Liver (tissue), 9 donors: ENCODE measurements around the gene FMN2. TPM values are rescaled to one million over a fixed set of nuclear protein-coding genes. Genes with fewer than 3 reads are reported as not detected.

ENCODE experiments used
- DNase-seq: peaks from one replicate; pipeline ENCODE4 v3.0.0-alpha.2; 2017; ENCODE audit warnings: low spot score
- H3K27ac ChIP-seq, 2 donors: one replicate each; pipeline ENCODE4 v1.7.0; 2013; ENCODE audit warnings: inconsistent platforms in 2 of 2, low read length in 2 of 2, control low read depth in 1 of 2, low read depth in 1 of 2, mild to moderate bottlenecking in 1 of 2
- H3K27me3 ChIP-seq, 4 donors: one replicate each; pipeline versions ENCODE4 v1.6.1 to v1.7.0; 2013; ENCODE audit warnings: low read length in 3 of 4, inconsistent platforms in 1 of 4, mild to moderate bottlenecking in 1 of 4, moderate library complexity in 1 of 4; ENCODE audit not compliant: control insufficient read depth in 4 of 4, insufficient read depth in 4 of 4
- H3K36me3 ChIP-seq, 4 donors: one replicate each; pipeline versions ENCODE4 v1.6.1 to v1.7.0; 2013; ENCODE audit warnings: low read length in 3 of 4, mild to moderate bottlenecking in 3 of 4, low read depth in 1 of 4, moderate library complexity in 1 of 4; ENCODE audit not compliant: control insufficient read depth in 4 of 4, insufficient read depth in 3 of 4
- H3K4me1 ChIP-seq, 4 donors: one replicate each; pipeline versions ENCODE4 v1.6.1 to v1.7.0; 2013; ENCODE audit warnings: low read length in 3 of 4, mild to moderate bottlenecking in 3 of 4, moderate library complexity in 1 of 4; ENCODE audit not compliant: control insufficient read depth in 4 of 4, insufficient read depth in 4 of 4
- H3K4me3 ChIP-seq, 3 donors: one replicate each; pipeline versions ENCODE4 v1.6.1 to v1.7.0; 2013; ENCODE audit warnings: low read length in 3 of 3, control low read depth in 1 of 3, low read depth in 1 of 3, mild to moderate bottlenecking in 1 of 3
- H3K9ac ChIP-seq, 2 donors: one replicate each; pipeline ENCODE4 v1.7.0; 2013; ENCODE audit warnings: low read length in 2 of 2, mild to moderate bottlenecking in 2 of 2, moderate library complexity in 2 of 2, control low read depth in 1 of 2, low read depth in 1 of 2
- H3K9me3 ChIP-seq, 4 donors: one replicate each; pipeline versions ENCODE4 v1.6.1 to v1.7.0; 2013; ENCODE audit warnings: low read length in 3 of 4; ENCODE audit not compliant: control insufficient read depth in 4 of 4
- FOXA1 ChIP-seq: IDR thresholded peaks from 2 replicates; pipeline ENCODE4 v1.6.1; 2016; ENCODE audit warnings: antibody characterized with exemption
- FOXA2 ChIP-seq: IDR thresholded peaks from 2 replicates; pipeline ENCODE4 v1.6.1; 2016; ENCODE audit warnings: antibody characterized with exemption
- GABPA ChIP-seq, 2 donors: IDR thresholded peaks in 1 of 2; conservative IDR thresholded peaks in 1 of 2; 2 replicates each; pipeline ENCODE4 v1.6.1; 2016; ENCODE audit warnings: antibody characterized with exemption in 2 of 2, mild to moderate bottlenecking in 1 of 2, moderate library complexity in 1 of 2
- HNF4A ChIP-seq, 2 donors: conservative IDR thresholded peaks; 2 replicates each; pipeline ENCODE4 v1.6.1; 2016; ENCODE audit warnings: antibody characterized with exemption in 2 of 2, mild to moderate bottlenecking in 2 of 2
- HNF4G ChIP-seq: IDR thresholded peaks from 2 replicates; pipeline ENCODE4 v1.6.1; 2016; ENCODE audit warnings: antibody characterized with exemption
- JUND ChIP-seq, 2 donors: IDR thresholded peaks; 2 replicates each; pipeline ENCODE4 v1.6.1; 2016; ENCODE audit warnings: antibody characterized with exemption in 2 of 2
- NR2F2 ChIP-seq: IDR thresholded peaks from 2 replicates; pipeline ENCODE4 v1.6.1; 2016; ENCODE audit warnings: antibody characterized with exemption
- RAD21 ChIP-seq, 2 donors: IDR thresholded peaks; 2 replicates each; pipeline ENCODE4 v1.6.1; 2016; ENCODE audit warnings: antibody characterized with exemption in 2 of 2, mild to moderate bottlenecking in 2 of 2
- REST ChIP-seq: IDR thresholded peaks from 2 replicates; pipeline ENCODE4 v1.6.1; 2016; ENCODE audit warnings: antibody characterized with exemption, mild to moderate bottlenecking
- RXRA ChIP-seq, 2 donors: IDR thresholded peaks; 2 replicates each; pipeline ENCODE4 v1.6.1; 2017 to 2018; ENCODE audit warnings: antibody characterized with exemption in 2 of 2, mild to moderate bottlenecking in 1 of 2
- SP1 ChIP-seq: IDR thresholded peaks from 2 replicates; pipeline ENCODE4 v1.6.1; 2018; ENCODE audit warnings: antibody characterized with exemption, mild to moderate bottlenecking
- TAF1 ChIP-seq: conservative IDR thresholded peaks from 2 replicates; pipeline ENCODE4 v1.6.1; 2016; ENCODE audit warnings: antibody characterized with exemption, mild to moderate bottlenecking
- YY1 ChIP-seq: IDR thresholded peaks from 2 replicates; pipeline ENCODE4 v1.6.1; 2016; ENCODE audit warnings: antibody characterized with exemption, mild to moderate bottlenecking
- WGBS: extraction: QIAGEN DNeasy Blood & Tissue Kit; methylation state at CpG from one replicate; pipeline ENCODE4 v1.1.7; 2013; 5-methylcytosine and 5-hydroxymethylcytosine counted together
- polyA plus RNA-seq, 2 donors: library from polyadenylated mRNA; stranded (reverse) in 1 of 2; unstranded in 1 of 2; fragments of 200-250 nt in 1 of 2; fragments of >200 nt in 1 of 2; fragmentation: Nextera tagmentation in 1 of 2; extraction: Ambion mirVana in 1 of 2; gene quantifications; one replicate each; pipeline versions ENCODE4 v1.2.1 to v1.2.3, GENCODE V29; 2013 to 2015
- total RNA-seq, 2 donors: library from RNA; depleted of rRNA; stranded (reverse); fragments of >200 nt; gene quantifications; one replicate each; pipeline ENCODE4 v1.2.3, GENCODE V29; 2014
- TF ChIP-seq, protein P1 (sequence below): fragments of 150-350 bp; IDR thresholded peaks from 2 replicates; pipeline ENCODE4 v1.5.1; 2017; ENCODE audit warnings: improper control_type of control experiment, low read depth, low read length; ENCODE audit not compliant: missing input control
- TF ChIP-seq, protein P2 (sequence below): IDR thresholded peaks from 2 replicates; pipeline ENCODE4 v1.6.1; 2016; ENCODE audit warnings: antibody characterized with exemption
- TF ChIP-seq, protein P3 (sequence below): IDR thresholded peaks from 2 replicates; pipeline ENCODE4 v1.6.1; 2016; ENCODE audit warnings: antibody characterized with exemption
- donor health status: healthy.
- donor health status: healthy.
- donor health status: healthy.
- donor health status: healthy.
- donor health status: healthy.

Gene FMN2
- total and polyA plus RNA-seq, 4 donors, result 0.17 TPM; not detected in 3

DNA sequence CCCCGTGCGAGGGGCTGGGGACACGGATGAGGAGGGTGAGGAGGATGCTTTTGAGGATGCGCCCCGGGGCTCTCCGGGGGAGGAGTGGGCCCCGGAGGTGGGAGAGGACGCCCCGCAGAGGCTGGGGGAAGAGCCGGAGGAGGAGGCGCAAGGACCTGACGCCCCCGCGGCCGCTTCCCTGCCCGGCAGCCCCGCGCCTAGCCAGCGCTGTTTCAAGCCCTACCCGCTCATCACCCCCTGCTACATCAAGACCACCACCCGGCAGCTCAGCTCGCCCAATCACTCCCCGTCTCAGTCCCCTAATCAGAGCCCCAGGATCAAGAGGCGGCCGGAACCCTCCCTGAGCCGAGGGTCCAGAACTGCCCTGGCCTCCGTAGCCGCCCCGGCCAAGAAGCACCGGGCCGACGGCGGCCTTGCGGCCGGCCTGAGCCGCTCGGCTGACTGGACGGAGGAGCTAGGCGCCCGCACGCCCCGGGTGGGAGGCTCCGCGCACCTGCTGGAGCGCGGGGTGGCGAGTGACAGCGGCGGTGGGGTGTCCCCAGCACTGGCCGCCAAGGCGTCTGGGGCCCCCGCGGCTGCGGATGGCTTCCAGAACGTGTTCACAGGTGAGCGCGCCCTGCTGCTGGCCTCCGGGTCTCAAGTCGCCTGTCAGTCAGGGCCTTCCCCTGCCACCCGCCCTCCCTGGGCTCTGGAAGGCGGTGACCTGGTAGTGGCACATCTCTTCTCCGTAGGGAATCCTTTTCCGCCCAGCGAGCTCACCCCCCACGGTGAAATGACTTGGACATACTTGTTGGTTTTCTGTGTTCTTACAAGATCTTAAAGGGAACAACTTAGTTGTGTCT is 1.7 kb downstream of the FMN2 start:
- no peak for DNase-seq
- H3K4me3 ChIP-seq, result peak overlapping the region in 1 of 3 donors; percentile 19

GRCh38 chr1:240094041-240094722 is 2.5 kb downstream of the FMN2 start:
- peaks cover 2 to 19% (median 7%) of the 10 kb centered on the region in 4 donors for H3K27me3 ChIP-seq
- WGBS, result 82% methylated on average over 14 of the region's 14 CpGs

More for the DNA sequence above, 1.7 kb downstream of the FMN2 start:
- H3K36me3 ChIP-seq, result no peaks in the 10 kb centered on the region
- H3K27ac ChIP-seq, result no peak overlapping the region
- TF ChIP-seq REST (no peak), RXRA (IDR thresholded peaks at IDR 0.05) (no peak), TAF1 (no peak), HNF4A (conservative IDR thresholded peaks at IDR 0.05) (no peak), RAD21 (IDR thresholded peaks at IDR 0.05) (no peak)
- TF ChIP-seq, protein P1, sequence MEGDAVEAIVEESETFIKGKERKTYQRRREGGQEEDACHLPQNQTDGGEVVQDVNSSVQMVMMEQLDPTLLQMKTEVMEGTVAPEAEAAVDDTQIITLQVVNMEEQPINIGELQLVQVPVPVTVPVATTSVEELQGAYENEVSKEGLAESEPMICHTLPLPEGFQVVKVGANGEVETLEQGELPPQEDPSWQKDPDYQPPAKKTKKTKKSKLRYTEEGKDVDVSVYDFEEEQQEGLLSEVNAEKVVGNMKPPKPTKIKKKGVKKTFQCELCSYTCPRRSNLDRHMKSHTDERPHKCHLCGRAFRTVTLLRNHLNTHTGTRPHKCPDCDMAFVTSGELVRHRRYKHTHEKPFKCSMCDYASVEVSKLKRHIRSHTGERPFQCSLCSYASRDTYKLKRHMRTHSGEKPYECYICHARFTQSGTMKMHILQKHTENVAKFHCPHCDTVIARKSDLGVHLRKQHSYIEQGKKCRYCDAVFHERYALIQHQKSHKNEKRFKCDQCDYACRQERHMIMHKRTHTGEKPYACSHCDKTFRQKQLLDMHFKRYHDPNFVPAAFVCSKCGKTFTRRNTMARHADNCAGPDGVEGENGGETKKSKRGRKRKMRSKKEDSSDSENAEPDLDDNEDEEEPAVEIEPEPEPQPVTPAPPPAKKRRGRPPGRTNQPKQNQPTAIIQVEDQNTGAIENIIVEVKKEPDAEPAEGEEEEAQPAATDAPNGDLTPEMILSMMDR, result no peak
- H3K4me1 ChIP-seq, result peaks cover 0 to 18% (median 10%) of the 10 kb centered on the region in 4 donors
- H3K27me3 ChIP-seq, result peaks cover 2 to 19% (median 9%) of the 10 kb centered on the region in 4 donors
- no peaks in the 10 kb centered on the region for H3K9me3 ChIP-seq
- WGBS, result 7% methylated on average over 65 of the region's 65 CpGs
- H3K9ac ChIP-seq, result no peak overlapping the region

GRCh38 chr1:240096974-240097373 is 5.3 kb downstream of the FMN2 start:
- Histone ChIP-seq H3K4me1 (peaks cover 0 to 14% (median 8%) of the 10 kb centered on the region in 4 donors), H3K9me3 (no peaks in the 10 kb centered on the region), H3K9ac (no peak overlapping the region), H3K27ac (no peak overlapping the region), H3K36me3 (no peaks in the 10 kb centered on the region), H3K27me3 (peaks cover 2 to 16% (median 7%) of the 10 kb centered on the region in 4 donors), H3K4me3 (no peak overlapping the region)
- WGBS, result 72% methylated on average over 4 of the region's 4 CpGs
- DNase-seq, result no peak
- no peak for TF ChIP-seq YY1
- no peak for TF ChIP-seq NR2F2
- TF ChIP-seq HNF4G, result no peak
- no peak for TF ChIP-seq JUND (IDR thresholded peaks at IDR 0.05)
- no peak for TF ChIP-seq HNF4A (conservative IDR thresholded peaks at IDR 0.05)
- no peak for TF ChIP-seq RXRA (IDR thresholded peaks at IDR 0.05)
- TF ChIP-seq RAD21 (IDR thresholded peaks at IDR 0.05), result no peak
- TF ChIP-seq, protein P2, sequence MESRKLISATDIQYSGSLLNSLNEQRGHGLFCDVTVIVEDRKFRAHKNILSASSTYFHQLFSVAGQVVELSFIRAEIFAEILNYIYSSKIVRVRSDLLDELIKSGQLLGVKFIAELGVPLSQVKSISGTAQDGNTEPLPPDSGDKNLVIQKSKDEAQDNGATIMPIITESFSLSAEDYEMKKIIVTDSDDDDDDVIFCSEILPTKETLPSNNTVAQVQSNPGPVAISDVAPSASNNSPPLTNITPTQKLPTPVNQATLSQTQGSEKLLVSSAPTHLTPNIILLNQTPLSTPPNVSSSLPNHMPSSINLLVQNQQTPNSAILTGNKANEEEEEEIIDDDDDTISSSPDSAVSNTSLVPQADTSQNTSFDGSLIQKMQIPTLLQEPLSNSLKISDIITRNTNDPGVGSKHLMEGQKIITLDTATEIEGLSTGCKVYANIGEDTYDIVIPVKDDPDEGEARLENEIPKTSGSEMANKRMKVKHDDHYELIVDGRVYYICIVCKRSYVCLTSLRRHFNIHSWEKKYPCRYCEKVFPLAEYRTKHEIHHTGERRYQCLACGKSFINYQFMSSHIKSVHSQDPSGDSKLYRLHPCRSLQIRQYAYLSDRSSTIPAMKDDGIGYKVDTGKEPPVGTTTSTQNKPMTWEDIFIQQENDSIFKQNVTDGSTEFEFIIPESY, result no peak
- no peak for TF ChIP-seq SP1
- no peak for TF ChIP-seq GABPA (IDR thresholded peaks at IDR 0.05 in 1 of 2, conservative IDR thresholded peaks at IDR 0.05 in 1 of 2)
- TF ChIP-seq, protein P3, sequence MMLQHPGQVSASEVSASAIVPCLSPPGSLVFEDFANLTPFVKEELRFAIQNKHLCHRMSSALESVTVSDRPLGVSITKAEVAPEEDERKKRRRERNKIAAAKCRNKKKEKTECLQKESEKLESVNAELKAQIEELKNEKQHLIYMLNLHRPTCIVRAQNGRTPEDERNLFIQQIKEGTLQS, result no peak
- no peak for TF ChIP-seq FOXA1
- TF ChIP-seq TAF1, result no peak

More at GRCh38 chr1:240094041-240094722, 2.5 kb downstream of the FMN2 start:
- no peak for DNase-seq
- Histone ChIP-seq H3K36me3 (no peaks in the 10 kb centered on the region), H3K4me3 (no peak overlapping the region), H3K9ac (no peak overlapping the region), H3K27ac (no peak overlapping the region), H3K4me1 (peaks cover 0 to 18% (median 10%) of the 10 kb centered on the region in 4 donors), H3K9me3 (no peaks in the 10 kb centered on the region)
- TF ChIP-seq JUND (IDR thresholded peaks at IDR 0.05) (no peak), FOXA2 (no peak), YY1 (no peak), TAF1 (no peak), GABPA (IDR thresholded peaks at IDR 0.05 in 1 of 2, conservative IDR thresholded peaks at IDR 0.05 in 1 of 2) (no peak), RAD21 (IDR thresholded peaks at IDR 0.05) (no peak), SP1 (no peak)
